ENCODE data around the gene B4GALNT4. TPM values are rescaled to one million over a fixed set of nuclear protein-coding genes. Genes with fewer than 3 reads are reported as not detected.

B4GALNT4 gene
- total and polyA plus RNA-seq, 4 donors: 0.15 to 0.42 (median 0.42) TPM; not detected in 1

DNA sequence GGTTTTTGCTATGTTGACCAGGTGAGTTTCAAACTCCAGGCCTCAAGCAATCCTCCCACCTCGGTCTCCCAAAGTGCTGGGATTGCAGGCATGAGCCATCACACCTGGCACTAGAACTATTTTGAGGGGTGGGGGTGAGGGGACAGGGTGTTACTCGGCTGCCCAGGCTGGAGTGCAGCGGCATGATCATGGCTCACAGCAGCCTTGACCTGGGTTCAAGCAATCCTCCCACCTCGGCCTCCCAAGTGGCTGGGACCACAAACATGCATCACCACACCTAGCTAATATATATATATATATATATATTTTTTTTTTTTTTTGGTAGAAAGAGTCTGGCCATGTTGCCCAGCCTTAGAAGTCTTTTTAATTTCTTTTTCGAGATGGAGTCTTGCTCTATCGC, 31.6 kb upstream of the B4GALNT4 start:
- no peaks in the 10 kb centered on the region for H3K36me3 ChIP-seq (ENCODE audit: control insufficient read depth in 4 of 4, insufficient read depth in 3 of 4, low read depth in 1 of 4, low read length in 3 of 4)
- peaks cover 0 to 3% (median 1%) of the 10 kb centered on the region in 4 donors for H3K4me1 ChIP-seq (ENCODE audit: control insufficient read depth in 4 of 4, insufficient read depth in 4 of 4, low read length in 3 of 4)
- no peak overlapping the region for H3K9ac ChIP-seq (ENCODE audit: low read depth in 1 of 2, low read length in 2 of 2)
- no peak for TF ChIP-seq EGR1 (IDR thresholded peaks at IDR 0.05; ENCODE audit: low read depth in 2 of 2)
- TF ChIP-seq YY1 (IDR thresholded peaks at IDR 0.05): no peak
- TF ChIP-seq, protein P1, sequence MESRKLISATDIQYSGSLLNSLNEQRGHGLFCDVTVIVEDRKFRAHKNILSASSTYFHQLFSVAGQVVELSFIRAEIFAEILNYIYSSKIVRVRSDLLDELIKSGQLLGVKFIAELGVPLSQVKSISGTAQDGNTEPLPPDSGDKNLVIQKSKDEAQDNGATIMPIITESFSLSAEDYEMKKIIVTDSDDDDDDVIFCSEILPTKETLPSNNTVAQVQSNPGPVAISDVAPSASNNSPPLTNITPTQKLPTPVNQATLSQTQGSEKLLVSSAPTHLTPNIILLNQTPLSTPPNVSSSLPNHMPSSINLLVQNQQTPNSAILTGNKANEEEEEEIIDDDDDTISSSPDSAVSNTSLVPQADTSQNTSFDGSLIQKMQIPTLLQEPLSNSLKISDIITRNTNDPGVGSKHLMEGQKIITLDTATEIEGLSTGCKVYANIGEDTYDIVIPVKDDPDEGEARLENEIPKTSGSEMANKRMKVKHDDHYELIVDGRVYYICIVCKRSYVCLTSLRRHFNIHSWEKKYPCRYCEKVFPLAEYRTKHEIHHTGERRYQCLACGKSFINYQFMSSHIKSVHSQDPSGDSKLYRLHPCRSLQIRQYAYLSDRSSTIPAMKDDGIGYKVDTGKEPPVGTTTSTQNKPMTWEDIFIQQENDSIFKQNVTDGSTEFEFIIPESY (IDR thresholded peaks at IDR 0.05): no peak
- no peak for TF ChIP-seq NR2F2 (IDR thresholded peaks at IDR 0.05)
- no peak for TF ChIP-seq JUND (IDR thresholded peaks at IDR 0.05)
- no peak for TF ChIP-seq FOXA1 (IDR thresholded peaks at IDR 0.05)
- TF ChIP-seq, protein P2, sequence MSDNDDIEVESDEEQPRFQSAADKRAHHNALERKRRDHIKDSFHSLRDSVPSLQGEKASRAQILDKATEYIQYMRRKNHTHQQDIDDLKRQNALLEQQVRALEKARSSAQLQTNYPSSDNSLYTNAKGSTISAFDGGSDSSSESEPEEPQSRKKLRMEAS (IDR thresholded peaks at IDR 0.05): no peak
- TF ChIP-seq, protein P3, sequence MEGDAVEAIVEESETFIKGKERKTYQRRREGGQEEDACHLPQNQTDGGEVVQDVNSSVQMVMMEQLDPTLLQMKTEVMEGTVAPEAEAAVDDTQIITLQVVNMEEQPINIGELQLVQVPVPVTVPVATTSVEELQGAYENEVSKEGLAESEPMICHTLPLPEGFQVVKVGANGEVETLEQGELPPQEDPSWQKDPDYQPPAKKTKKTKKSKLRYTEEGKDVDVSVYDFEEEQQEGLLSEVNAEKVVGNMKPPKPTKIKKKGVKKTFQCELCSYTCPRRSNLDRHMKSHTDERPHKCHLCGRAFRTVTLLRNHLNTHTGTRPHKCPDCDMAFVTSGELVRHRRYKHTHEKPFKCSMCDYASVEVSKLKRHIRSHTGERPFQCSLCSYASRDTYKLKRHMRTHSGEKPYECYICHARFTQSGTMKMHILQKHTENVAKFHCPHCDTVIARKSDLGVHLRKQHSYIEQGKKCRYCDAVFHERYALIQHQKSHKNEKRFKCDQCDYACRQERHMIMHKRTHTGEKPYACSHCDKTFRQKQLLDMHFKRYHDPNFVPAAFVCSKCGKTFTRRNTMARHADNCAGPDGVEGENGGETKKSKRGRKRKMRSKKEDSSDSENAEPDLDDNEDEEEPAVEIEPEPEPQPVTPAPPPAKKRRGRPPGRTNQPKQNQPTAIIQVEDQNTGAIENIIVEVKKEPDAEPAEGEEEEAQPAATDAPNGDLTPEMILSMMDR (IDR thresholded peaks at IDR 0.05; ENCODE audit: low read depth, low read length, missing input control): no peak
- TF ChIP-seq SP1 (IDR thresholded peaks at IDR 0.05): no peak
- no peak for TF ChIP-seq FOXA2 (IDR thresholded peaks at IDR 0.05)
- TF ChIP-seq, protein P4, sequence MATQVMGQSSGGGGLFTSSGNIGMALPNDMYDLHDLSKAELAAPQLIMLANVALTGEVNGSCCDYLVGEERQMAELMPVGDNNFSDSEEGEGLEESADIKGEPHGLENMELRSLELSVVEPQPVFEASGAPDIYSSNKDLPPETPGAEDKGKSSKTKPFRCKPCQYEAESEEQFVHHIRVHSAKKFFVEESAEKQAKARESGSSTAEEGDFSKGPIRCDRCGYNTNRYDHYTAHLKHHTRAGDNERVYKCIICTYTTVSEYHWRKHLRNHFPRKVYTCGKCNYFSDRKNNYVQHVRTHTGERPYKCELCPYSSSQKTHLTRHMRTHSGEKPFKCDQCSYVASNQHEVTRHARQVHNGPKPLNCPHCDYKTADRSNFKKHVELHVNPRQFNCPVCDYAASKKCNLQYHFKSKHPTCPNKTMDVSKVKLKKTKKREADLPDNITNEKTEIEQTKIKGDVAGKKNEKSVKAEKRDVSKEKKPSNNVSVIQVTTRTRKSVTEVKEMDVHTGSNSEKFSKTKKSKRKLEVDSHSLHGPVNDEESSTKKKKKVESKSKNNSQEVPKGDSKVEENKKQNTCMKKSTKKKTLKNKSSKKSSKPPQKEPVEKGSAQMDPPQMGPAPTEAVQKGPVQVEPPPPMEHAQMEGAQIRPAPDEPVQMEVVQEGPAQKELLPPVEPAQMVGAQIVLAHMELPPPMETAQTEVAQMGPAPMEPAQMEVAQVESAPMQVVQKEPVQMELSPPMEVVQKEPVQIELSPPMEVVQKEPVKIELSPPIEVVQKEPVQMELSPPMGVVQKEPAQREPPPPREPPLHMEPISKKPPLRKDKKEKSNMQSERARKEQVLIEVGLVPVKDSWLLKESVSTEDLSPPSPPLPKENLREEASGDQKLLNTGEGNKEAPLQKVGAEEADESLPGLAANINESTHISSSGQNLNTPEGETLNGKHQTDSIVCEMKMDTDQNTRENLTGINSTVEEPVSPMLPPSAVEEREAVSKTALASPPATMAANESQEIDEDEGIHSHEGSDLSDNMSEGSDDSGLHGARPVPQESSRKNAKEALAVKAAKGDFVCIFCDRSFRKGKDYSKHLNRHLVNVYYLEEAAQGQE (IDR thresholded peaks at IDR 0.05): no peak
- no peak for TF ChIP-seq HNF4A (conservative IDR thresholded peaks at IDR 0.05)
- TF ChIP-seq, protein P5, sequence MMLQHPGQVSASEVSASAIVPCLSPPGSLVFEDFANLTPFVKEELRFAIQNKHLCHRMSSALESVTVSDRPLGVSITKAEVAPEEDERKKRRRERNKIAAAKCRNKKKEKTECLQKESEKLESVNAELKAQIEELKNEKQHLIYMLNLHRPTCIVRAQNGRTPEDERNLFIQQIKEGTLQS (IDR thresholded peaks at IDR 0.05): no peak
- TF ChIP-seq GABPA (IDR thresholded peaks at IDR 0.05 in 1 of 2, conservative IDR thresholded peaks at IDR 0.05 in 1 of 2): no peak
- no peak for TF ChIP-seq HNF4G (IDR thresholded peaks at IDR 0.05)
- no peak for DNase-seq (ENCODE audit: low spot score)
- H3K27ac ChIP-seq (ENCODE audit: low read depth in 1 of 2, low read length in 2 of 2): no peak overlapping the region
- WGBS: 95% methylated on average over 6 of the region's 6 CpGs
- no peaks in the 10 kb centered on the region for H3K9me3 ChIP-seq (ENCODE audit: control insufficient read depth in 4 of 4, low read length in 3 of 4)
- H3K4me3 ChIP-seq (ENCODE audit: low read depth in 1 of 3, low read length in 3 of 3): no peak overlapping the region
- no peaks in the 10 kb centered on the region for H3K27me3 ChIP-seq (ENCODE audit: control insufficient read depth in 4 of 4, insufficient read depth in 4 of 4, low read length in 3 of 4)

DNA sequence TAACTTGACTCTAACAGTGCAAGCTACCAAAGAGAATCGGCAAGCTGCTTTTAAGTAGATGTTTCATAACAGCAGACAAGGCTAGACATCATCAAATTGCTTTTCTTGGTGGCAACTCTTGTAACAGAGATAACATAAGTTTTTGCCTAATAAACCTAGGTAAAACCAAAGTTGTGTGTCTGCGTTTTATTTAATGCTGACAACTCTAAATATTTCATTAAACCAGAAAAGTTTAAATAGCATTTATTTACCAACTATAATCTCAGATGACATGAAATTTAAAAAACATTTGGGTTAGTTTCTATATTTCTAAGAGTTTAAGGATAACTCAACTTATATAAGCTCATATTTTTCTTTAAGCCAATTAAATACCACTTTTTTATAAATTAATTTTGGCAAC, 29.3 kb upstream of the B4GALNT4 start:
- TF ChIP-seq NR2F2 (IDR thresholded peaks at IDR 0.05): no peak
- TF ChIP-seq, protein P4 (IDR thresholded peaks at IDR 0.05): no peak
- TF ChIP-seq, protein P2 (IDR thresholded peaks at IDR 0.05): no peak
- no peak for TF ChIP-seq YY1 (IDR thresholded peaks at IDR 0.05)
- TF ChIP-seq, protein P1 (IDR thresholded peaks at IDR 0.05): no peak
- peaks cover 0 to 3% (median 1%) of the 10 kb centered on the region in 4 donors for H3K4me1 ChIP-seq (ENCODE audit: control insufficient read depth in 4 of 4, insufficient read depth in 4 of 4, low read length in 3 of 4)
- H3K9me3 ChIP-seq (ENCODE audit: control insufficient read depth in 4 of 4, low read length in 3 of 4): no peaks in the 10 kb centered on the region
- 98% methylated on average over 2 of the region's 2 CpGs for WGBS
- no peaks in the 10 kb centered on the region for H3K27me3 ChIP-seq (ENCODE audit: control insufficient read depth in 4 of 4, insufficient read depth in 4 of 4, low read length in 3 of 4)
- H3K9ac ChIP-seq (ENCODE audit: low read depth in 1 of 2, low read length in 2 of 2): no peak overlapping the region
- no peaks in the 10 kb centered on the region for H3K36me3 ChIP-seq (ENCODE audit: control insufficient read depth in 4 of 4, insufficient read depth in 3 of 4, low read depth in 1 of 4, low read length in 3 of 4)
- no peak overlapping the region for H3K27ac ChIP-seq (ENCODE audit: low read depth in 1 of 2, low read length in 2 of 2)
- no peak for DNase-seq (ENCODE audit: low spot score)
- H3K4me3 ChIP-seq (ENCODE audit: low read depth in 1 of 3, low read length in 3 of 3): no peak overlapping the region
